GM21367 (cell line): ENCODE measurements around the gene TNFSF11.

Source experiments
- ATAC-seq: cut with Tn5 transposase; IDR thresholded peaks from one replicate; pipeline ENCODE4 v1.9.1; 2021; ENCODE audit not compliant: unreplicated experiment

TNFSF11 gene

DNA sequence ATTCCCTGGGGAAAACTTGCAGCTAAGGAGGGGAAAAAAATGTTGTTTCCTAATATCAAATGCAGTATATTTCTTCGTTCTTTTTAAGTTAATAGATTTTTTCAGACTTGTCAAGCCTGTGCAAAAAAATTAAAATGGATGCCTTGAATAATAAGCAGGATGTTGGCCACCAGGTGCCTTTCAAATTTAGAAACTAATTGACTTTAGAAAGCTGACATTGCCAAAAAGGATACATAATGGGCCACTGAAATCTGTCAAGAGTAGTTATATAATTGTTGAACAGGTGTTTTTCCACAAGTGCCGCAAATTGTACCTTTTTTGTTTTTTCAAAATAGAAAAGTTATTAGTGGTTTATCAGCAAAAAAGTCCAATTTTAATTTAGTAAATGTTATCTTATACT is 33.6 kb downstream of the TNFSF11 start:
- ATAC-seq, result no peak

DNA sequence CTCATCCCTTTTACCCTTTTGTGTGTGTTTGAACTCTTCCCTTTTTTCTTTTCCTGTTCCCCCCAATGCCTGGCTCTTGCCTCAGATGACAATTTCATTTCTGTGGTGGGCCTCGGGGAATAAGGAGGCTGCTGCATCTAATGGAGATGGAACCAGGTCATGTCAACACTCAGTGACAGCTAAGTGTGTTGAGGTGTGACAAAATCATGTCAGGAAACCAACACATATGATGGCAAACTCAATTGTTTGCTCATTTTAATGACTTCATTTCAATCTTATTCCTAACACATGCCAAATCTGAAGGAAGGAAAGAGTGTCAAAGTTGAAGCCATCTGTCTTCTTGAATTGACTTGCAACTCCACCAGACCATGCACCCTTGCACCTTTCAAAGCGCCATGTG is 36.7 kb downstream of the TNFSF11 start:
- ATAC-seq, result no peak

DNA sequence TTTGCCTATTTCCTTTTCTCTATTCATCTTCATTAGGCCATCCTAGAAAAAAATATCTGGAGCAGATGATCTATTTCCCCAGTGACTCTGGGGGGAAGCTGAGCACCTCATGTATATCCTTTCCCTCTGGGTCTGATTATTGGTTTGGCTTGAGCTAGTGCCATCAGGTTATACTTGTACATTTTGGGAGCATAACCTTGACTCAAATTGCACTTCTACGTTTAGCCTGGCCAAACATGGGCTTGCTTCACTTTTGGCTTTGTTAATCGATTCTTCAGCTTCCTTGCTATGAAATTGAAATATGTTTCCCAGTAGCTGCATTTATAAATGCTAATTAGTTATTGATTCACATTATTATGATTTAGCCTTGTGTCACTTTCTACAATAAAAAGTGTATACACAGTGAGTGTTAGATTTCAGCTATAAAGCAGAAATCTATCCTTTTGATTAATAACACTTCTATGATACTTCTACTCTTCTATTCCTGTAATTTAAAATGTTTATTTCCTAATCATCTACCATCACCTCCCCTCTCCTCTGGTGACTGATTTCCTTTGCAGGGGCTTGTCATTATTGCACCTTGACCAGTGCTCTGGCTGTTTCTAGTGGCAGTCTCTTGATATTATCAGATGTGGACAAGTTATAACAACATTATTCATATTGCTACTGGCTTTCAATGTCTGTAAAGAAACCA is 37.3 kb downstream of the TNFSF11 start:
- ATAC-seq, result no peak

DNA sequence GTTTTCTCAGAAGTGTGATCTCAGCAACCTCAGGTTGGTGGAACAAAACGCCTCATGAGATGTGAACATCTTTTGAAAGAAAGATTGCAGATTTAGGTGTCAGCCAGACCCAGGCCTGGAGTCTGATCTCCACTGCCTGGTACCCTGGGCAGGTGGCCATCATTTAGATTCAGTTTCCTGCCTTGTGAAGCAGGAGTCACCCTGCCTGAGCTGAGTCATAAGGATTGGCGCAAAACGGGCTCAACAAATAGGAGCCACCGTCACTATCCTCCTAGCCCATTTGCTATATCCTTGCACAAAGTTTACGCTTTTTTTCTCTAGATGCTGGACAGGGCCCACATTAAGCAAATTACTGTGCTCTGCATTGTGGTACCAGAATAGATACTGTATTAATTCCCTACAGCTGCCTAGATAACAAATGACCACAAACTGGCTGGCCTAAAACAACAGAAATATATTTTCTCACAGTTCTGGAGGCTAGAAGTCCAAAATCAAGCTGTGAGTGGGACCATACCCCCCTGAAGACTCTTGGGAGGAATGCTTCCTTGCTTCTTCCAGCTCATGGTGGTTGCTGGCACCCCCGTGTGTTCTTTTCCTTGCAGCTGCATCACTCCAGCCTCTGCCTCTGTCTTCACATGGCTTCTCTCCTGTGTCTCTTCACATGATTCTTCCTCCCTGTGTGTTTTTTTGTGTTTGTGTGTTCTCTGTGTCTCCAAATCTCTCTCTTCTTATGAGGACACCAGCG is 38.2 kb downstream of the TNFSF11 start:
- ATAC-seq, result no peak

DNA sequence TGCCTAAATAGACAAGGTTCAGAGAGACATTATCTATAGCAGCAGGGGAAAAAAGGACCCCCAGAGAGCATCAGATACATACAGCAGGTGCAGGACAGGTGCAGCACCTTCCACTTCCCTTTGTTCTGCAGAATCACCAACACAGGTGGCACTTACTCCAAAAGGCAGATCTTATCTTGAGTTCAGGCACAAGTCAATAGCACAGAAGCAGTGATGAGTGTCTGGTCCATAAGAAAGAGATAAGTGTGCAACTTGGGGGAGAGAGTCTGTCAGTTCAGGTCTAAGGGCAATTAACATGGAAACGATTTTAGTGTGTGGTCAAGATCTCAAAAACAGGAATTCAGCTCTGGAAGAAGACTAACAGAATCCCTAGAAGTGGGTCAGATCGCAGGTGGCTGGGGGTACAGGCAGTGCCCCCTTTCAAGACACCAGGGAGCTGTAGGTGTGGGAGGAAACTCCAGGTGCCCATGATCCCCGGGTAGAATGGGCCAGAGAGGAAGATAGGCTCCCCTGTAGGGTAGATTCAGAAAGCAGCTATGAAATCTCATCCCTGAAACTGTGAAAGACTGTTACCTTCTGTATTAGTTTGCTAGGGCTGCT is 40.6 kb downstream of the TNFSF11 start:
- no peak for ATAC-seq

DNA sequence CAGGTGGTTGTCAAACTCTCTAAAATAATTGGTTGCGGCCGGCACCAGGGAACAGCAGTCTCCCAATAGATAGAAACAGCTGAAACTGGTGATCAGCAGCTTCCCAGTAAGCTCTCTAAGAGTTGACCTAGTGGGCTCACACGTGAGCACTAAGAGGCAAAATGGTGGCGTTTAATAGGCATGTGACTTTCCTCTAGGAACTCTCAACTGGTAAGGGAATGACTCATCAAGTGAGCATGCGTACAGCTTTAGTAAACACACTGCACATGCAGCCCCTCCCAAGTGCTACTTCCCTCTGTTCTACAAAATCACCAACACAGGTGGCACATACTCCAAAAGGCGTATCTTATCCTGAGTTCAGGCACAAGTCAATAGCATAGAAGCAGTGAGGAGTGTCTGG is 41.7 kb downstream of the TNFSF11 start:
- no peak for ATAC-seq

DNA sequence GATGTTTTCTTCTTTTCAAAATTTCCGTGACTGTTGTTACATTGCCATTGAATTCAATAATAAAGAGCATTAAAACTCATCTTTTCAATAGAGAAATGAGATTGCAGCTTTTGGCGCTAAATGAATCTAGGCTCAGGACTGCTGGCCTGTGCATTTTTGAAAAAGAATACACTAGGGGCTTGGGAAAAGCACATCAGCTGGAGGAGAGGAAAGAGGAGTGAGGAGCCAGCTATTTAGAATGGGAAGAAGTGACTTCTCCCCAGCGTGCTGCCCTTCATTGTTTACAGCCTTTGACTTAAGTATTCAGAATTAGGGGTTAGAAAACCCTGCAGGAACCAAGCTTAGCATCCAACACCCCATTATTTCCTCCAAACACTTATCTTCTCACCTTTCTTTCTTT is 43.3 kb downstream of the TNFSF11 start:
- ATAC-seq, result no peak

DNA sequence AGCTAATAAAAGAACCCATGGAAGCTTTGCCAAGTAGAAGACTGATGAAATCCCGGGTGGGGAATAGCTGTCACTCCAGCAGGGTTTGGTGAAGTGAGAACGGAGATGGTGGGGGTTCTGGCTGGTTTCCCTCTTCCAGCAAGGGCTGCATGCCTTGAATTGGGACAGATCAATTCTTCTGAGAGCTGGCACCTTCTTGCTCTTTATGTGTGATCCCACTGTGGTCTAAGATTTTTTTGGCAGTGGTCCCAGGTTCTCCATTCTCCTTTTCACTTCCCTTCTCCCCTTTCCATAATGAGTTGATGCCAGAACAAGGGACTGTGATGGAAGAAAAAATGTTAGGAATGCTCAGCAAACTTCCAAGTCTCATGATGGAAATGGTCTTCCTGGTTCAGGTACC is 50.0 kb downstream of the TNFSF11 start:
- no peak for ATAC-seq

DNA sequence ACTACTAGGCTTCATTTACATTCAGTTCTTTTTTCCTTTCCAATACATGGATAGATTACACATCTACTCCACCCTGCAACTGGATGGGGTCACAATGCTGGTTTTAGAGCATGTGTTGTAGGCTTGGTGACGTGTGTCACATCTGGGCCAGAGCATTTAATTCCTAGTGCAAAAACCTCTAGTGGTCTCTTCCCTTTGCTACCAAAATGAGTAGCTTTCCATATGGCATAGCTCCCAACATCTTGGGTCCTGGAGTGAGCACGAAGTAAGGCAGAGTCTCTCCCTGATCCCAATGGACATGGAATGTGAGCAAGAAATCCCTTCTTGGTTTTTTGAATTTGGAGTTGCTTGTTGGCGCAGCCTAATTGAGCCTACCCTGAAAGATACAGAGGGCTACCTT is 51.7 kb downstream of the TNFSF11 start:
- no peak for ATAC-seq

DNA sequence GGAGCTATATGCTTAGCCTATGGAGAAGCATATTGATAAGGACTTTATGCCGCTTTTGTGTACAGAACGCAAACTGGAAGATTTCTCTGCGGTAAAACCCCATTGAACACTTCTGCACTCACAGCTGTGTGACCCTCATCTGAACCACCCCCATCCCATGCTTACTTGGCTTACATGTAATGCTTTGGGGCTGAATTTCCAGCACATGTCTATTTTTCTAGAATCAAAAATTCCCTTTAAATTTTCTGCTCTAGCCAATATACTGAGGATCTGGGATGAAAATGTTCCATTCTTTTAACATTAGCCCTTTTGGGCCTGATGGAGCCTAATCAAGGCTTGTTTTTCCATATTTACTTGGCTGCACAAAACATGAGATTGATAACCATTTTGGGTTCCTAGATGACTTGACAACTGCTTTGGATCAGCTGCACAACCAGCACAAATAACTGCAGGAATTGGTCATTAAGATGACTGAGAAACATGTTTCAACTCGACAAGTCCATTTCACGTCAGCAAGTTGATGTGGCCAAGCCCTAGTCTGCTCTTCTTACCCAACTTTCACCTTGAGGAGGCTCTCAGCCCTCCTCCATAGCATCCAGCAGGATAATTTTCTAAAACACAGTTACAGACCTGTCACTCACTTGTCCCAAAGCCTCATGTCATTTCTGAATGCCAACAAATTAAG is 52.4 kb downstream of the TNFSF11 start:
- no peak for ATAC-seq

DNA sequence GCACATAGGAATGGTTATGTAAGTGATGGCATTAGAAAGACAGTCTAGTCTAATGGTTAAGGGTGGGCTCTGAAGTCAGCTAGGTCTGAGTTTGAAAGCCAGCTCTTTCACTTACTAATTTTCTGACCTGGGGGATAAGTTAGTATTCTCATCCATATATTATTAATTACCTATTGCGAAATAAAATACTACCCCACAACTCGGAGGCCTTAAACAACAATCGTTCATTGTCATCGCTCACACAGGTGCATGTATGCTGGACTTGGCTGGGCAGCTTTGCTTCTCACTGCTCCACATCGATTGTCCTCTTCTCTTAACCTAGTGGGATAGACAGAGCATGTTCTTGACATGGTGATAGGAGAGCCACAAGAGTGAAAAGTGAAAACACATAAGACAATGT is 54.7 kb downstream of the TNFSF11 start:
- no peak for ATAC-seq

DNA sequence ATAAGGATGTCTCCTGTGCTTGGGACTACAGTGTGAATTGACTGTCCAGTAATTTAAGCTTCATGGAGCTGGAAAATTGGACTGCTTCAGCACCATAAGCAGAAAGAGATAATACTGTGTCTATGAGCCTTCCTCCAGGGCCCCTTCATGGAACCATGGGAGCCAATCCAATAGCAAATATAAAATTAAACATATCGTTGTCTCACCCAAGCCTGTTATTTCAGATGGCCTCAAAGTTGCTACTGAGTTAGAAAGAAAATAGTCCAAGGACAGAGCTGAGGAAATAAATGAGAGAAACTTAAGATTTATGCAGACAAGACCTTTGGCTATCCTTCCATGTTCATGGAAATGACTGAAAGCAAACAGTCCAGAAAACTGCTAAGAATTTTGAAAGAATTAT is 57.2 kb downstream of the TNFSF11 start:
- no peak for ATAC-seq

DNA sequence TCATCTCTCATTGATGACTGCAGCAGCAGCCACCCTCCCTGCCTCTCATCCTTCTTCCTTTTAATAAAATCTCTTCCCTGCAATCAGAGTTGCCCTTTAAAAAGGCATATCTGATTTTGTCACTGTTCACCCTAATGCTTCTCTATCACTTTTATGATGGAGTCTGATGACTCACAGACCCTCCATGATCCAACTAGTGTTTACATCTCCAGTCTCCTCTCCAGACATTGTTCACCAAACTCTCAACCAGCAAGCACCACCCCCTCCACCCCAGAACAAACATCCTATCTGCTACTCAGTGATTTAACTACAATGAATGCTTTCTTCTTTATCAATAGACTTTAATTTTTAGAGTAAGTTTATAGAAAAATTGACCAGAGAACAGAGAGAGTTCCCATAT is 59.5 kb downstream of the TNFSF11 start:
- ATAC-seq, result no peak

DNA sequence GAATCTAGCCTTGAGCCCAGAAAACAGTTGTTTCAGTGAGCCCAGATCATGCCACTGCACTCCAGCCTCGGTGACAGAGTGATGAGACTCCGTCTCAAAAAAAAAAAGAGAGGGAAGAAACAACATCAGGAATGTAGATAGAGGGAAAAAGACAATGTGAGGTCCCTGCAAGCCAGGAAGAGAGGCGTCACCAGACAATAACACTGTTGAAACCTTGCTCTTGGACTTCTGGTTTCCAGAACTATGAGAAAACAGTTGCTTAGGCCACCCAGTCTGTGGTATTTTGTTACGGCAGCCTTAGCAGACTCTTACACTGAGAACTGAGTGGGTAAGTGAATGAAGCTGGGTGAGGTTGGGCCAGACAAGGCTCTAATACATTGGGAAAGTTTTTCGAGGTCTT is 64.1 kb downstream of the TNFSF11 start:
- no peak for ATAC-seq

DNA sequence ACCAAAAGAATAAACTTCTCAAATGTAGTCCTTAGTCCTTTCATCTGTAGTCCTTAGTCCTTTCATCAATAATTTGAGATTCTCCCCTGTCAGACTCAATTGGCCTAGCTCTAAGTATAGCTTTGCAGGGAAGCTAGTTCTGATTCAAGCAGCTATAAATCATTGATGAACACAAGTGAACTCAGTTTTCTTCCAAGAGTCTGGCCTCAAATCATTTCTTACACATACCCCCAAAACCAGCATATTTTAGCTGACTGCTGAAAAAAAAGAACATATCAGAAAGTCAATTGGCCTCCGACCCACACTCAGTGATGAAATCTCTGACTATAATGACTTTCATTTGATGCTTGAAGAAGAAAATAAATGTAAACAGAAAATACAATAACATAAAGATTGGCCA is 64.9 kb downstream of the TNFSF11 start:
- no peak for ATAC-seq

DNA sequence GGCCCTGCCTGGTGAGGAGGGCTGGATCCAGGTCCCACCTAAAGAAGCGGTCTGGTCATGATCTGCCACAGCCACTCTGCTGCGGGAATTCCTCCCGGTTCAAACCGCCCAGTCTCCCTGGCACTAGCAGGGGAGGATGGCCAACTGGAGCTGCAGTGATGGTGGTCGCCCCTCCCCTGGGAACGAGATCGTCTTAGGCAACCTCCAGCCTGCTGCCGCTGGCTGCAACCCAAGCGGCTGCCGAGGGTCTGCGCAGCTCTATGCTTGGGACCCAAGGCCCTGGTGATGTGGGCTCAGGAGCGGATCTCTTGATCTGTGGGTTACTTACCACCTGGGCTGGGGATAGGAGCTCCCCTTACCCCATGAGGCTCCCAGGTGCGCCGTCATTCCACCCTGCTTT is 69.1 kb downstream of the TNFSF11 start:
- ATAC-seq, result no peak

DNA sequence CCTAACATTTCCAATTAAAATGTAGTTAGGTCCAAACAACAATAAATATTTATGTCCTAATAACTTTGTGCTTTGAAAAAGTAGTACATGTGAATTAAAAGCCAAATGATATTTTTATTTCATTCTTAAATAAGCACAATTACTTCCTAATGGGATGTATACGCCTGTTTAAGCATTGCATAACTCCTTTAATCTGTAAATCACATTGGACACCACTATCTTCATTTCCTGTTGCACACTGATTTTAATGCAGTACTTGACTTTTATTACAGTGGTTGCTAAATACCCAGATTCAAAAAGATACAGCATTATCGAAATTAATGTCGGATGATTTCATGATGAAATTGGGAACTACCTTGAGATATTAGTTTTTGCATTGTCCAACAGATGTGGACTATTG is 70.9 kb downstream of the TNFSF11 start:
- no peak for ATAC-seq

DNA sequence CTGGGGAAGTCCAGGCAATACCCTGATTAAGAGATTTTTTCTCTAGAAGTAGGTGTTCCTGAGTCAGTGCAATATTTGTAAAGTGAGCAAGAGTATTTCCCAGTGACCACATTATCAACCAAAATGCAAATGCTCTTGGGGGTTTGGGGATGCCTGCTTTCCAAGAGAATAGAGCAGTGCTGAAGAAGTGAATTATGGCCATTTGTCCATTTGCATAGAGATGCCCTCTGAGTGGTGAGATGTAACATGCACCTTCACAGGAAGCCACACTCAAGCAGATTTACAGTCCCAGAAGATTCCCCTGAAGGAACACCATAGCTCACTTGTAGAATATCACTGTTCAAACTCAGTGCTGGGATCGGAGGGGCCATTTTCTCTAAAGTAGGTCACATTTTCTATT is 71.8 kb downstream of the TNFSF11 start:
- no peak for ATAC-seq

DNA sequence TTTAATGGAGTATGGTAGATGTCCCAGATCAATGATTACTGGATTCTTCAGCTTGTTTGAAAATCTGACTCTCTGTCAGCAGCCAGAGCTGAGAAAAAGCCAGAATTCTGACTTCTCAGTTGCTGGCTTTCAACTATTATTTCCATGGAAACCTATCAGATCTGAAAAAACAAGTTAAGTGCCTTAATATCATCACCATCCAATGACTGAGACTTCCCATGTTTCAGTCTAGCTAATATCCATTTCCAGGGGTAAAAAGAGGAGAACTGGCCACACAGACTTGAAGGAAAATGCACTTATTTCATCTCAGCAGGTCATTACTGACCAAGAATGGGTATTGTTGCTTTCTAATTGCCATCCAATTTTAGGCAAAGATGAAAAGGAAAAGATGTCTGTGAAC is 75.2 kb downstream of the TNFSF11 start:
- no peak for ATAC-seq

DNA sequence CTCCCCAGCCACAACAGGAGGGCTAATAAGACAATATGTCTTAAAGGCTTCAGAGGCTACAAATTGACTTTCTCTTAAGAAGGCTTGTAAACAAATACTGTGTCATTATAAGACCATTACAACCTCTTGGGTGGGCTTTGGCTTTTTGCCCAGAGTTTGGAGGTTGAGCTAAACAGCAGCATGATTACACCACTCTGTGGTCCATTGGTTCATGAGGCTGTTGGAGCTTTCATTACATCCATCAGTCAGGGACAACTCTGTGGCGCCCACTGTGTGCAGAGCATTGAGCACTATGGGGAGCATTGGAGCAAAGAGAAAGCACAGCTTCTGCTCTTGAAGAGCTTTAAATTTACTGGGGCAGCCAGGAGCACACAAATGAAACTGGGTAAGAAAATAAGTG is 75.9 kb downstream of the TNFSF11 start:
- ATAC-seq, result no peak

DNA sequence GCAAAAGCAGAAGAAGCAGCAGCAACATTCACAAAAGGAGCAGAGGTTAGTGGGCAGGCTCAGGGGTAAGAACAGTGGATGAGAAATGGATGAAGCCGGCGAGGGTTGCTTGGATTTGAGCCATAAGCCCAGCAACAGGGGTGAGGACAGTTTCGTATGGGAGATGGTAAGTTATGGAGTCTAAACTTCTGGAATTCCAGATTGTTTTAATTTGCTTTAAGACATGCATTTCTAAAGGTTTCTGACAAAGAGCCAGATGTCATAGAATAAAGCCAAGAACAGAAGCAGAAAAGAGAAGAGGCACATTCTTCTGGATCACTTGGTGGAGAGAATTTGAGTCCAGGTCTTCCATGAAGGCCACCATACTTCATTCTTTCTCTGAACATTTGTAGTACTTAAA is 76.6 kb downstream of the TNFSF11 start:
- ATAC-seq, result no peak
